ENCODE measurements around the gene SMPDL3B. TPM values are rescaled to one million over a fixed set of nuclear protein-coding genes. Genes with fewer than 3 reads are reported as not detected.
"Not testable (repeated sequence)": the region's sequence is repeated elsewhere in the genome, so short reads cannot be mapped to it uniquely, and the experiment has no call there.

The SMPDL3B gene
- polyA plus RNA-seq, 4 donors: 11.6 to 15.8 (median 12.1) TPM

- DNase-seq (ENCODE audit: low read depth in 4 of 4, low spot score in 3 of 4): no peak
Observed at GRCh38 chr1:27967884-27968466, 33.2 kb downstream of the SMPDL3B start.

GRCh38 chr1:27968692-27969091, 33.9 kb downstream of the SMPDL3B start:
- DNase-seq (ENCODE audit: low read depth in 4 of 4, low spot score in 3 of 4): no peak

- no peak for DNase-seq (ENCODE audit: low read depth in 4 of 4, low spot score in 3 of 4)
Observed at GRCh38 chr1:27970401-27970800, 35.6 kb downstream of the SMPDL3B start.

GRCh38 chr1:27971674-27972073, 36.9 kb downstream of the SMPDL3B start:
- no peak for DNase-seq (ENCODE audit: low read depth in 4 of 4, low spot score in 3 of 4)

GRCh38 chr1:27972141-27972540, 37.3 kb downstream of the SMPDL3B start:
- no peak for DNase-seq (ENCODE audit: low read depth in 4 of 4, low spot score in 3 of 4)

- DNase-seq (ENCODE audit: low read depth in 4 of 4, low spot score in 3 of 4): no peak
Observed at GRCh38 chr1:27973771-27974416, 39.1 kb downstream of the SMPDL3B start.

GRCh38 chr1:27974417-27974781, 39.6 kb downstream of the SMPDL3B start:
- no peak for DNase-seq (ENCODE audit: low read depth in 4 of 4, low spot score in 3 of 4)

GRCh38 chr1:27979151-27979858, 44.5 kb downstream of the SMPDL3B start:
- DNase-seq (ENCODE audit: low read depth in 4 of 4, low spot score in 3 of 4): no peak

- DNase-seq (ENCODE audit: low read depth in 4 of 4, low spot score in 3 of 4): no peak
Observed at GRCh38 chr1:27979859-27980201, 45.0 kb downstream of the SMPDL3B start.

- DNase-seq (ENCODE audit: low read depth in 4 of 4, low spot score in 3 of 4): no peak
Observed at GRCh38 chr1:27980216-27980845, 45.5 kb downstream of the SMPDL3B start.

- DNase-seq (ENCODE audit: low read depth in 4 of 4, low spot score in 3 of 4): no peak
Observed at GRCh38 chr1:27981145-27981544, 46.3 kb downstream of the SMPDL3B start.

- DNase-seq (ENCODE audit: low read depth in 4 of 4, low spot score in 3 of 4): no peak
Observed at GRCh38 chr1:27990920-27991537, 56.2 kb downstream of the SMPDL3B start.

GRCh38 chr1:27992276-27992675, 57.5 kb downstream of the SMPDL3B start:
- DNase-seq (ENCODE audit: low read depth in 4 of 4, low spot score in 3 of 4): no peak

GRCh38 chr1:27993241-27993640, 58.4 kb downstream of the SMPDL3B start:
- no peak for DNase-seq (ENCODE audit: low read depth in 4 of 4, low spot score in 3 of 4)

GRCh38 chr1:27994060-27994459, 59.3 kb downstream of the SMPDL3B start:
- DNase-seq (ENCODE audit: low read depth in 4 of 4, low spot score in 3 of 4): no peak

GRCh38 chr1:27994526-27994925, 59.7 kb downstream of the SMPDL3B start:
- not testable (repeated sequence) for DNase-seq (ENCODE audit: low read depth in 4 of 4, low spot score in 3 of 4)

- DNase-seq (ENCODE audit: low read depth in 4 of 4, low spot score in 3 of 4): no peak
Observed at GRCh38 chr1:27999055-27999454, 64.3 kb downstream of the SMPDL3B start.

GRCh38 chr1:28002600-28002999, 67.8 kb downstream of the SMPDL3B start:
- DNase-seq (ENCODE audit: low read depth in 4 of 4, low spot score in 3 of 4): no peak

- DNase-seq (ENCODE audit: low read depth in 4 of 4, low spot score in 3 of 4): not testable (repeated sequence)
Observed at GRCh38 chr1:28003117-28003516, 68.3 kb downstream of the SMPDL3B start.

All from right renal pelvis (tissue), 4 donors.